HL-60 (cell line): ENCODE results near the gene CHST11.
A peak's percentile ranks its signal among the peaks of the same experiment; 100 is the strongest.

Experiments used
- DNase-seq, 2 experiments: peaks; one replicate each; pipeline ENCODE4 v3.0.0-alpha.2; 2010 to 2020; ENCODE audit warnings: low read depth in 1 of 2, low spot score in 1 of 2
- H3K27ac ChIP-seq: fragments of 250-450 bp; sonication (Bioruptor Pico); replicated peaks from 2 replicates; pipeline ENCODE4 v1.5.1; 2020; ENCODE audit warnings: mild to moderate bottlenecking, moderate library complexity
- H3K27me3 ChIP-seq: fragments of 250-450 bp; sonication (Bioruptor Pico); 2 replicates; pipeline ENCODE4 v1.5.1; 2021; ENCODE audit warnings: mild to moderate bottlenecking, moderate library complexity; ENCODE audit not compliant: insufficient read depth, poor library complexity, severe bottlenecking
- H3K4me3 ChIP-seq: replicated peaks from 2 replicates; pipeline ENCODE4 v1.5.1; 2011; ENCODE audit warnings: mild to moderate bottlenecking, control low read depth, low read length; ENCODE audit not compliant: insufficient read depth
- CTCF ChIP-seq: IDR thresholded peaks from one replicate; pipeline ENCODE4 v1.5.1; 2011; ENCODE audit warnings: low read length, control low read depth, inconsistent platforms; ENCODE audit not compliant: insufficient read depth
- GABPA ChIP-seq: IDR thresholded peaks from 2 replicates; pipeline ENCODE4 v1.6.1; 2012; ENCODE audit warnings: low read depth
- POLR2AphosphoS5 ChIP-seq: IDR thresholded peaks from 2 replicates; pipeline ENCODE4 v1.6.1; 2012; ENCODE audit warnings: low read depth
- SPI1 ChIP-seq: IDR thresholded peaks from 2 replicates; pipeline ENCODE4 v1.6.1; 2012; ENCODE audit warnings: low read depth, mild to moderate bottlenecking, borderline replicate concordance
- TF ChIP-seq, protein P1 (sequence below): IDR thresholded peaks from 2 replicates; pipeline ENCODE4 v1.6.1; 2012; ENCODE audit warnings: low read depth; ENCODE audit not compliant: insufficient replicate concordance

The CHST11 gene

GRCh38 chr12:104459368-104459909, 2.7 kb downstream of the CHST11 start:
- Histone ChIP-seq H3K27ac (peak overlapping the region; percentile 92), H3K27me3 (no peaks in the 10 kb centered on the region), H3K4me3 (peak overlapping the region; percentile 89)
- no peak for DNase-seq
- TF ChIP-seq CTCF (no peak), POLR2AphosphoS5 (no peak), GABPA (no peak), SPI1 (no peak)
- TF ChIP-seq, protein P1, sequence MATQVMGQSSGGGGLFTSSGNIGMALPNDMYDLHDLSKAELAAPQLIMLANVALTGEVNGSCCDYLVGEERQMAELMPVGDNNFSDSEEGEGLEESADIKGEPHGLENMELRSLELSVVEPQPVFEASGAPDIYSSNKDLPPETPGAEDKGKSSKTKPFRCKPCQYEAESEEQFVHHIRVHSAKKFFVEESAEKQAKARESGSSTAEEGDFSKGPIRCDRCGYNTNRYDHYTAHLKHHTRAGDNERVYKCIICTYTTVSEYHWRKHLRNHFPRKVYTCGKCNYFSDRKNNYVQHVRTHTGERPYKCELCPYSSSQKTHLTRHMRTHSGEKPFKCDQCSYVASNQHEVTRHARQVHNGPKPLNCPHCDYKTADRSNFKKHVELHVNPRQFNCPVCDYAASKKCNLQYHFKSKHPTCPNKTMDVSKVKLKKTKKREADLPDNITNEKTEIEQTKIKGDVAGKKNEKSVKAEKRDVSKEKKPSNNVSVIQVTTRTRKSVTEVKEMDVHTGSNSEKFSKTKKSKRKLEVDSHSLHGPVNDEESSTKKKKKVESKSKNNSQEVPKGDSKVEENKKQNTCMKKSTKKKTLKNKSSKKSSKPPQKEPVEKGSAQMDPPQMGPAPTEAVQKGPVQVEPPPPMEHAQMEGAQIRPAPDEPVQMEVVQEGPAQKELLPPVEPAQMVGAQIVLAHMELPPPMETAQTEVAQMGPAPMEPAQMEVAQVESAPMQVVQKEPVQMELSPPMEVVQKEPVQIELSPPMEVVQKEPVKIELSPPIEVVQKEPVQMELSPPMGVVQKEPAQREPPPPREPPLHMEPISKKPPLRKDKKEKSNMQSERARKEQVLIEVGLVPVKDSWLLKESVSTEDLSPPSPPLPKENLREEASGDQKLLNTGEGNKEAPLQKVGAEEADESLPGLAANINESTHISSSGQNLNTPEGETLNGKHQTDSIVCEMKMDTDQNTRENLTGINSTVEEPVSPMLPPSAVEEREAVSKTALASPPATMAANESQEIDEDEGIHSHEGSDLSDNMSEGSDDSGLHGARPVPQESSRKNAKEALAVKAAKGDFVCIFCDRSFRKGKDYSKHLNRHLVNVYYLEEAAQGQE, result no peak

DNA sequence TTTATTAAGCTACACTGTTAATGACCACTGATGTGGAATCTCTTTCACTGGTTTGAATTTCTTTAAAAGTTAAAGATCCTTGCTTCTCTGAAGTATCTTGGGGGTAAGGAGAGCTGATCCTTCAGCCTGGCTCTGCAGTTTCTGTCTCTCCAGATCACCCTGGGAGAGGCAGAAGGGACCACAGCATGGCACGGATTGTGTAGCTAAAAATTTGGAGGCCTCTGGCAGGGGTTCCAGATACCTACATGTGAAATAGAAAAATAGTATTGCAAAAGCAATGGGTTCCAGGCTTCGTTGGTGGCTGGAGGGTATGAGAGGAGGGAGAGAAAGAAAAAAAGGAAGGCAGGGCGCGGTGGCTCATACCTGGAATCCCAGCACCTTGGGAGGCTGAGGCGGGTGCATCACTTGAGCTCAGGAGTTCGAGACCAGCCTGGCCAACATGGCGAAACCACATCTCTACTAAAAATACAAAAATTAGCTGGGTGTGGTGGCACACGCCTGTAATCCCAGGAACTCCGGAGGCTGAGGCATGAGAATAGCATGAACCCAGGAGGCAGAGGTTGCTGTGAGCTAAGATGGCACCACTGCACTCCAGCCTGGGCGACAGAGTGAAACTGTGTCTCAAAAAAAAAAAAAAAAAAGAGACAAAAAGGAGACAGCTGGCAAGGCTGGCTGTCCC, 3.4 kb downstream of the CHST11 start:
- Histone ChIP-seq H3K27me3 (no peaks in the 10 kb centered on the region), H3K27ac (peak overlapping the region; percentile 92), H3K4me3 (peak overlapping the region; percentile 89)
- TF ChIP-seq GABPA, result no peak
- TF ChIP-seq, protein P1, result no peak
- TF ChIP-seq CTCF, result no peak
- no peak for TF ChIP-seq POLR2AphosphoS5
- DNase-seq, result peak in 1 of 2 experiments; percentile 44

DNA sequence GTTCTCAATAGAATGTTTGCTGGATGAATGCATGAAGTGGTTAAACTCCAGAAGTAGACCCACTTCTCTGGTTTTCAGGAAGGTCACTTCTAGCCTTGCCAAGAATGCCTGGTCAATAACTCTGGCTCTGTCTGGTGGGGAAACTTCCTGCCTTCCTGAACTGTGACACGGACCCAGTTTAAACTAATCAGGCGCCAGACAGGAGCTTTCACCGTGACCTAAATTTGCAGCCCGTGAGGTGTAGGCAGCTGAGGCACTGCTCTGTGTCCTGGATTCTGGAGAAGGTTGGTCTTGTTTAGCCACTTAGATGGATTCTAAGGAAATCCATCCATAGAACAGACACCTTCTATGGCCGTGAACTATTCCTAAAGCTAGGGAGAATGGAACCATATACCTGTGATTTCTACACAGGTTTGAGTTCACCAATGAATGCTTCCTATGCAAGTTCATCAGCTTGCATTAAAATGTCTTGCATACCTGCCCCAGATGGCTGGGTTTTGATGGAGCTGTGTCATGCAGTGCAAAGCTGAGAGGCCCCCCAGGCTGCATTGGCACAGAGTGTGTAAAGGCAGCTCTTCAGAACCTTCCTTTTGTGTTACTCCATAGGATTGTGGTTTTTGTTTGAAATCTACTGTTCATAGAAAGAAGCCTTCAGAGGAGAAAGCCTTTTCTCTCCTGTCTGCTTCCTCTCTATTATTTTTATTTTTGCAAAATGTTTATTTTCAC, 4.4 kb downstream of the CHST11 start:
- Histone ChIP-seq H3K27me3 (no peaks in the 10 kb centered on the region), H3K27ac (peak overlapping the region; percentile 92), H3K4me3 (peak overlapping the region; percentile 89)
- peak in 1 of 2 experiments; percentile 75 for DNase-seq
- TF ChIP-seq POLR2AphosphoS5 (peak; percentile 34; the same call in 1 of the 2 replicates), CTCF (no peak)
